GM12873 (cell line): ENCODE measurements around the gene AGAP1.

Experiments used
- TF ChIP-seq, protein P1 (sequence below): IDR thresholded peaks from 2 replicates; pipeline ENCODE4 v1.5.1; 2012; ENCODE audit warnings: low read depth, mild to moderate bottlenecking, moderate library complexity, low read length, control low read depth; ENCODE audit not compliant: insufficient read depth; ENCODE audit errors: missing control alignments

Gene AGAP1

DNA sequence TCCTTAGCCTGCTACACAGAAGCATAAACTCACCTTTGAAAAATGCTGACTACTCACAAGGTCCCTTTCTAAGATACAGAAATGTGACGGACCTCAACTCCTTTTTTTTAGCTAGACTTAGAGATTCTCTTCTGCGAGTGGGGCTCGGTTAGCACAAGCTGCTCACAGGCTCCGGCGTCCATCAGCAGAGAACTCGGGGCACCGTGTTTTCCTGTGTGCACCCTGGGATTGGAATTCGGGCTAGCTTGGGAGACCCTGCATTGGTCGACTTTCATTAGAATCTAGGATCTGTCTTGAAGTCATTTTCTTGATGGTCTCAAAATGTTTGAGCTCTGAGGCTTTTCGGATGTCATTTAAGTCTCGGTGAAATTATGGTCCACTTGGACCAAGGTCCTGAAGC is 483.1 kb downstream of the AGAP1 start:
- TF ChIP-seq, protein P1, sequence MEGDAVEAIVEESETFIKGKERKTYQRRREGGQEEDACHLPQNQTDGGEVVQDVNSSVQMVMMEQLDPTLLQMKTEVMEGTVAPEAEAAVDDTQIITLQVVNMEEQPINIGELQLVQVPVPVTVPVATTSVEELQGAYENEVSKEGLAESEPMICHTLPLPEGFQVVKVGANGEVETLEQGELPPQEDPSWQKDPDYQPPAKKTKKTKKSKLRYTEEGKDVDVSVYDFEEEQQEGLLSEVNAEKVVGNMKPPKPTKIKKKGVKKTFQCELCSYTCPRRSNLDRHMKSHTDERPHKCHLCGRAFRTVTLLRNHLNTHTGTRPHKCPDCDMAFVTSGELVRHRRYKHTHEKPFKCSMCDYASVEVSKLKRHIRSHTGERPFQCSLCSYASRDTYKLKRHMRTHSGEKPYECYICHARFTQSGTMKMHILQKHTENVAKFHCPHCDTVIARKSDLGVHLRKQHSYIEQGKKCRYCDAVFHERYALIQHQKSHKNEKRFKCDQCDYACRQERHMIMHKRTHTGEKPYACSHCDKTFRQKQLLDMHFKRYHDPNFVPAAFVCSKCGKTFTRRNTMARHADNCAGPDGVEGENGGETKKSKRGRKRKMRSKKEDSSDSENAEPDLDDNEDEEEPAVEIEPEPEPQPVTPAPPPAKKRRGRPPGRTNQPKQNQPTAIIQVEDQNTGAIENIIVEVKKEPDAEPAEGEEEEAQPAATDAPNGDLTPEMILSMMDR, result no peak

DNA sequence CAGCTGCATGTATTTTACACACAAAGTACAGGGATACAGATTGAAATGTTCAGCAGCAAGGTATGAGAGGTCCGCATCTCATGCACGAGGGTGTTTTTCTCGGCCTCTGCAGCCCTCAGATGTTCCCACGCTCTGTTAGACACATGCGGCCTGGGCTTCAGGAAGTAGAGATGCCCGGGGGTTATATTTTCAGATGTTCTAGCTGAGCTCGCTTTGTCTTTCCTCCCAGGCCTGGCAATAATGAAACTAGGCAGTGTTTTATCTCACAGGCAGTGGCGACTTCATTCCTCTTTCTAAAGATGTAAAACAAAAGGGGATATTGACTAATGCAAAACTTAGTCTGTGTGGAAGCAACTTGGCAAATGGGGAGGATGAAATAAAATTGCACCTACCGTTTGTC is 483.6 kb downstream of the AGAP1 start:
- TF ChIP-seq, protein P1, result no peak

DNA sequence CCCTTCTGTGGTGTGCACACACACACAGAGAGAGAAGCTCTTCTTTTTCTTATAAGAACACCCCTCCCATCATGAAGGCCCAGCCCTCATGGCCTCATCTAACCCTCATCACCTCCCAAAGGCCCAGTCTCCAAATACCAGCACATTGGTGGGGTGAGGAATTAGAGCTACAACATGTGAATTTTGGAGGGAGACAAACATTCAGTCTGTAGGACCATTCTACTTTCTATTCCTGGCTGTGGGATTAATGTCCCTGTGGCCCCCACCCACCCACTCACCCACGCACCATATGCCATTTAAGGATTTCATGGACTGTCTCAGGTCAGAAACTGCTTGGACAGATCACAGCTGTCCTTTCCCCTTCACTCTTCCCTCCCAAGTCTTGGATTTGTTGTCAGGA is 484.2 kb downstream of the AGAP1 start:
- TF ChIP-seq, protein P1, result no peak

DNA sequence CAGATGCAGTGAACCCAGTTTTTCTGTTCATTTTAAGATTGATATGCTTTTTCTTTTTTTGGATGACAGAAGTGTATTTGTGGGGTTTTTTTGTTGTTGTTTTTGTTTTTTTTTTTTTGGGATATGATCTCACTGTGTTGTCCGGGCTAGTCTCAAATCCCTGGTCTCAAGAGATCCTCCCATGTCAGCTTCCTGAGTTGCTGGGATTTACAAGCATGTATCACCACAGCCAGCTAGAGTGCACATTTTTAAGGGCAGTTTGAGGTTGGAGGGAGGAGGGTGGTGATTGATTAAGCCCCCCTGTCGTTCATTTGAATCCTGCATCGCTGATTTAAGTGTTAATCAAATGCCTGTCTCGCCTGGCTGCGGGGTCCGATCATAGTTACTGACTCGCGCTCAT is 485.2 kb downstream of the AGAP1 start:
- TF ChIP-seq, protein P1, result no peak

DNA sequence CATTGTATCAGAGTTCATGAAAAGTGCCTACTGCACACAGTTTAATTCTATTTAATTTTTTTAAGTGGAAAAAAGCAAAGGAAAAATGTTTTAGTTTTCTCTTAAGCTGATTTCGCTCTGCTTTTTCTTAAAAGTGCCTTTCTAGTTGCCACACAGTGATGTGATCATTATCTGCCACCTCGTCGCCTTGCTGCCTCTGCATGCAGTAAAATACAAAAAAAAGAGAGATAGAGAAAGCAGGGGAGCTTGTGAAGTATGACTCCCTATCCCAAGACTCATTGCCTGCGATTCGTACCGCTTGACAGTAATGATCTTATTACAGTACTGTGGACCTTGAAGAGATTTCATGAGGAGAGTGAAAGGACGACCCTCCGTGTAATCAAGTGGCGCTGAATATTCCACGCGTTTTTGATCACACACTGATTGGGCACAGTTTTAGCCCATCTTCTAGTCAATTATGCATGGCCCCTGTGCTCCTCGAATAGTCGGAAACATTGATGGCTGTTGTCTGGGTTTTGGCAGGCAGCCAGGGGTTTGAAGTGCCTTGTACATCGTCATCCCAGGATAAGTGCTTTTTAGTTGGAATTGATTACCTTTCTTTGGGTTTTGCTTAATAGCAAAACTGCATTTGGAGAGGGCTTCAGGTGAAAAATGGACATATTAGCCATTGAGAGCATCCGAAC is 486.1 kb downstream of the AGAP1 start:
- TF ChIP-seq, protein P1, result no peak

DNA sequence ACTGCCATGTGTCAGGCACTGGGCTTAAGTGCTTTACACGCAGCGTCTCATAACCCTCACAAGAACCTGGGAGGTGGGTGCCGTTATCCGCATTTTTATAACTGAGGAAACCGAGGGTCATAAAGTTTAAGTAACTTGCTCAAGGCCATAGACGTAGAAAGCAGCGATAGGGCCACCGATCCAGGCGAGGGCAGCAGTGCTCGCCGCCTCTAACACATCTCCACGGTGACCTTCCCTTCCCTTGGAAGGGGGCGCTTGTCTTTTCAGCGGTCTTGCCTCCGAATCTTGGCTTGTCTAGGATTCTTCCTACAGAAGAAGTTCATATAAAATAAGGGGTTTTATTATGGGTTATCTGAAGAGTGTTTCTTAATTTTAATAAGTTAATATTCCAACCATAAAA is 487.8 kb downstream of the AGAP1 start:
- TF ChIP-seq, protein P1, result no peak

DNA sequence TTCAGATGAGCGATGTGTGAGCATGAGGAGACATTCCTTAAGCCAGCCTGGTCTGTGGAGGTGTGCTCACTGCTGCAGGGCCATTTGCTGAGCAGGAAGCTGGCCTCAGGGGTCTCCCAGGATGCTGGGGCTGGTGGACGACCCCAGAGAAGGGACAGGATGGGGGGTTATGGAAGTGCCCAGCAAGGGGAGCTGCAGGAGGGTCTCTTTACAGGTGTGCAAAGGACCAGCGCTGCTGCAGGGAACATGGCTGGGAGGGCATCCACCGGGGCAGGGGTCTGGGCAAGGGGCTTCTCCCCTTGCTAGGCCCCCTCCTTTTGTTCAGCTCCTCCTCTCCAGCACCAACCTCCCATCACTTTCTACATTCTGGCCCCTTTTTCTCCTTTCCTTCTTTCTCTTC is 489.2 kb downstream of the AGAP1 start:
- TF ChIP-seq, protein P1, result no peak
